Measurements from ENCODE around the gene PARP15. TPM values are rescaled to one million over a fixed set of nuclear protein-coding genes. Genes with fewer than 3 reads are reported as not detected.

The PARP15 gene
- total and polyA plus RNA-seq, 2 of the 4 experiments (the other 2 are of a cell fraction), result 0.10 TPM; not detected in 1

GRCh38 chr3:122678506-122678905, 101.1 kb downstream of the PARP15 start:
- Histone ChIP-seq H2BK20ac (ENCODE audit: low read depth, low read length) (no peak overlapping the region), H4K8ac (ENCODE audit: low read depth in 2 of 2, low read length in 2 of 2) (peak overlapping the region in 1 of 2 experiments; percentile 64; a peak in 1 of 4 replicates), H3K4me1 (ENCODE audit: control insufficient read depth, insufficient read depth, low read length) (peaks cover 13% of the 10 kb centered on the region), H3K56ac (ENCODE audit: extremely low read depth, insufficient read depth, low read length) (no peak overlapping the region), H3K23ac (ENCODE audit: low read depth, low read length) (no peak overlapping the region), H3K27me3 (ENCODE audit: control insufficient read depth, insufficient read depth, low read length) (no peaks in the 10 kb centered on the region), H2BK15ac (ENCODE audit: low read depth, low read length) (no peak overlapping the region), H2BK5ac (ENCODE audit: low read depth, low read length, poor library complexity, severe bottlenecking) (no peak overlapping the region), H3K9ac (ENCODE audit: low read depth, low read length) (no peak overlapping the region), H3K27ac (ENCODE audit: insufficient read depth, low read length) (no peak overlapping the region), H3K4me2 (ENCODE audit: low read depth, low read length) (no peak overlapping the region), H3K36me3 (ENCODE audit: control insufficient read depth, insufficient read depth, low read length) (no peaks in the 10 kb centered on the region), H2BK120ac (ENCODE audit: low read depth, low read length) (no peak overlapping the region), H3K4ac (ENCODE audit: low read depth, low read length) (no peak overlapping the region), H3K4me3 (ENCODE audit: insufficient read depth, low read depth, low read length) (no peak overlapping the region), H2AFZ (replicated peaks; ENCODE audit: low read length, poor library complexity) (peak overlapping the region; percentile 93), H3K9me1 (ENCODE audit: insufficient read depth, low read length) (peaks cover 4% of the 10 kb centered on the region; the same call in 1 of the 2 replicates), H4K5ac (ENCODE audit: low read depth, low read length) (no peak overlapping the region), H2AK5ac (ENCODE audit: low read depth, low read length) (no peak overlapping the region), H4K20me1 (ENCODE audit: insufficient read depth, low read length) (no peaks in the 10 kb centered on the region), H3K9me3 (ENCODE audit: control insufficient read depth, insufficient read depth, low read length) (no peaks in the 10 kb centered on the region), H3K79me1 (ENCODE audit: low read depth in 1 of 2, low read length in 2 of 2) (peaks cover 12 to 13% of the 10 kb centered on the region in 2 experiments), H3K18ac (ENCODE audit: low read depth, low read length) (no peak overlapping the region), H3K14ac (replicated peaks; ENCODE audit: low read depth, low read length) (no peak overlapping the region), H4K91ac (ENCODE audit: insufficient read depth, low read depth, low read length) (no peak overlapping the region), H2AK9ac (replicated peaks; ENCODE audit: low read depth, low read length, poor library complexity) (no peak overlapping the region)
- dilution Hi-C loops (cut with HindIII; ENCODE audit: low sequenced_read_pairs, unreplicated experiment), result no loop called here
- BruUV-seq (replicated peaks), result no TSS peak
- ChIA-PET CTCF (interaction anchor here (0.5 to 2.3 kb wide), 8 partner anchors 9 to 974 kb away, joined by 3 to 34 read pairs (median 4); no protein-coding TSS in a partner anchor), POLR2A (ENCODE audit: unreplicated experiment) (no interaction called here)
- TF ChIP-seq CEBPB (IDR thresholded peaks at IDR 0.05; ENCODE audit: low read depth, low read length), result no peak
- TF ChIP-seq MAFK (IDR thresholded peaks at IDR 0.05; ENCODE audit: low read depth, low read length), result no peak
- TF ChIP-seq BHLHE40 (IDR thresholded peaks at IDR 0.05; ENCODE audit: low read depth, low read length), result no peak
- no peak for TF ChIP-seq RFX5 (IDR thresholded peaks at IDR 0.05; ENCODE audit: low read depth, low read length)
- no peak for TF ChIP-seq RAD21 (IDR thresholded peaks at IDR 0.05; ENCODE audit: low read length)
- TF ChIP-seq CHD1 (IDR thresholded peaks at IDR 0.05; ENCODE audit: low read depth, low read length), result no peak
- TF ChIP-seq ELK1 (IDR thresholded peaks at IDR 0.05; ENCODE audit: borderline replicate concordance, low read depth, low read length), result no peak
- no peak for TF ChIP-seq FOS (IDR thresholded peaks at IDR 0.05; ENCODE audit: low read depth, low read length)
- no peak for TF ChIP-seq MAZ (IDR thresholded peaks at IDR 0.05; ENCODE audit: borderline replicate concordance, low read depth, low read length)
- no peak for TF ChIP-seq USF2 (IDR thresholded peaks at IDR 0.05; ENCODE audit: low read depth, low read length)
- no peak for TF ChIP-seq SMC3 (IDR thresholded peaks at IDR 0.05; ENCODE audit: low read depth, low read length)
- TF ChIP-seq CTCF (conservative IDR thresholded peaks at IDR 0.05; ENCODE audit: low read depth, low read length), result no peak
- no peak for TF ChIP-seq NFE2L2 (IDR thresholded peaks at IDR 0.05; ENCODE audit: low read depth, low read length)
- no peak for ATAC-seq (ENCODE audit: low read depth)
- intact Hi-C loops (cut with micrococcal nuclease), result loop anchor here (5.0 kb wide), 1 partner anchor 576 kb away; no protein-coding TSS in a partner anchor
- no CpG with 5 or more reads among the region's 5 CpGs for WGBS, 2 experiments (ENCODE audit: extremely low coverage in 2 of 2, insufficient read length in 1 of 2)
- DNase-seq, result no peak
- in situ Hi-C loops (cut with MboI; ENCODE audit: low sequenced_read_pairs), result loop anchor here (5.0 to 10.0 kb wide), 3 partner anchors 121 to 284 kb away; no protein-coding TSS in a partner anchor
